ENCODE data around the gene NTF3.

Gene NTF3

GRCh38 chr12:5459051-5459782 lies 27.3 kb downstream of the NTF3 start:
- DNase-seq = no peak

- no peak for DNase-seq
Measured at GRCh38 chr12:5460817-5461216, 28.9 kb downstream of the NTF3 start.

GRCh38 chr12:5461966-5462365 lies 30.1 kb downstream of the NTF3 start:
- no peak for DNase-seq

- no peak for DNase-seq
Measured at GRCh38 chr12:5464096-5464495, 32.2 kb downstream of the NTF3 start.

- no peak for DNase-seq
Measured at GRCh38 chr12:5465384-5465783, 33.5 kb downstream of the NTF3 start.

GRCh38 chr12:5466521-5466960 lies 34.6 kb downstream of the NTF3 start:
- no peak for DNase-seq

GRCh38 chr12:5467931-5468330 lies 36.0 kb downstream of the NTF3 start:
- DNase-seq = no peak

GRCh38 chr12:5470221-5470620 lies 38.3 kb downstream of the NTF3 start:
- DNase-seq = no peak

- DNase-seq = no peak
Measured at GRCh38 chr12:5470703-5471102, 38.8 kb downstream of the NTF3 start.

- no peak for DNase-seq
Measured at GRCh38 chr12:5473076-5473782, 41.3 kb downstream of the NTF3 start.

GRCh38 chr12:5473783-5474116 lies 41.8 kb downstream of the NTF3 start:
- no peak for DNase-seq

GRCh38 chr12:5476356-5476755 lies 44.4 kb downstream of the NTF3 start:
- DNase-seq = no peak

GRCh38 chr12:5478081-5478706 lies 46.3 kb downstream of the NTF3 start:
- DNase-seq = no peak

GRCh38 chr12:5479761-5480160 lies 47.9 kb downstream of the NTF3 start:
- DNase-seq = no peak

- peak; percentile 20 to 96 (median 87) for DNase-seq
Measured at GRCh38 chr12:5480218-5480937, 48.5 kb downstream of the NTF3 start.

GRCh38 chr12:5480938-5481303 lies 49.0 kb downstream of the NTF3 start:
- DNase-seq = peak in 2 of 3 experiments; percentile 75 to 85

- no peak for DNase-seq
Measured at GRCh38 chr12:5481645-5482044, 49.7 kb downstream of the NTF3 start.

- DNase-seq = no peak
Measured at GRCh38 chr12:5484426-5484825, 52.5 kb downstream of the NTF3 start.

- no peak for DNase-seq
Measured at GRCh38 chr12:5485454-5485853, 53.5 kb downstream of the NTF3 start.

- DNase-seq = no peak
Measured at GRCh38 chr12:5487076-5487475, 55.2 kb downstream of the NTF3 start.

GRCh38 chr12:5487948-5488625 lies 56.2 kb downstream of the NTF3 start:
- DNase-seq = no peak

- no peak for DNase-seq
Measured at GRCh38 chr12:5488626-5488955, 56.7 kb downstream of the NTF3 start.

GRCh38 chr12:5489017-5489416 lies 57.1 kb downstream of the NTF3 start:
- no peak for DNase-seq

Data from NCI-H1417 (cell line).